ENCODE data around the gene SRRM4.

GRCh38 chr12:119088685-119089379 lies 107.5 kb downstream of the SRRM4 start:
- TF ChIP-seq CTCF (IDR thresholded peaks at IDR 0.05 in 2 of 3, conservative IDR thresholded peaks at IDR 0.05 in 1 of 3; ENCODE audit: borderline replicate concordance in 1 of 3, insufficient read depth in 1 of 3, low read depth in 2 of 3, low read length in 2 of 3) (no peak), EZH2phosphoT487 (IDR thresholded peaks at IDR 0.05; ENCODE audit: borderline replicate concordance) (no peak), REST (IDR thresholded peaks at IDR 0.05; ENCODE audit: low read depth) (no peak), RAD21 (IDR thresholded peaks at IDR 0.05; ENCODE audit: low read depth) (no peak), TCF7L2 (IDR thresholded peaks at IDR 0.05; ENCODE audit: borderline replicate concordance, extremely low read depth, insufficient read depth, insufficient read length) (no peak), POLR2A (IDR thresholded peaks at IDR 0.05; ENCODE audit: borderline replicate concordance, extremely low read depth, insufficient read depth, insufficient read length) (no peak), POLR2AphosphoS5 (IDR thresholded peaks at IDR 0.05; ENCODE audit: low read depth, low read length) (no peak), YY1 (IDR thresholded peaks at IDR 0.05; ENCODE audit: extremely low read depth, insufficient replicate concordance, low read depth, low read length) (no peak), FOSL1 (IDR thresholded peaks at IDR 0.05; ENCODE audit: low read depth) (no peak), EZH2 (IDR thresholded peaks at IDR 0.05) (no peak), SRF (IDR thresholded peaks at IDR 0.05; ENCODE audit: low read depth) (no peak)

Data from HCT116 (cell line).